Keratinocyte (primary cell): ENCODE measurements around the gene CALY.

Source experiments
- CTCF ChIP-seq, 3 experiments: IDR thresholded peaks in 1 of 3; conservative IDR thresholded peaks in 1 of 3; optimal IDR thresholded peaks in 1 of 3; 2 replicates in 2 of 3; 3 replicates in 1 of 3; pipeline versions ENCODE3 to v1.5.1; 2011; ENCODE audit warnings: low read length in 3 of 3, mild to moderate bottlenecking in 3 of 3, moderate library complexity in 2 of 3, control low read depth in 1 of 3, inconsistent platforms in 1 of 3; ENCODE audit not compliant: insufficient read depth in 2 of 3; ENCODE audit errors: extremely low read depth in 1 of 3
- EZH2 ChIP-seq: IDR thresholded peaks from one replicate; pipeline ENCODE4 v1.6.1; 2012; ENCODE audit warnings: inconsistent platforms, mild to moderate bottlenecking, low read length, moderate library complexity

DNA sequence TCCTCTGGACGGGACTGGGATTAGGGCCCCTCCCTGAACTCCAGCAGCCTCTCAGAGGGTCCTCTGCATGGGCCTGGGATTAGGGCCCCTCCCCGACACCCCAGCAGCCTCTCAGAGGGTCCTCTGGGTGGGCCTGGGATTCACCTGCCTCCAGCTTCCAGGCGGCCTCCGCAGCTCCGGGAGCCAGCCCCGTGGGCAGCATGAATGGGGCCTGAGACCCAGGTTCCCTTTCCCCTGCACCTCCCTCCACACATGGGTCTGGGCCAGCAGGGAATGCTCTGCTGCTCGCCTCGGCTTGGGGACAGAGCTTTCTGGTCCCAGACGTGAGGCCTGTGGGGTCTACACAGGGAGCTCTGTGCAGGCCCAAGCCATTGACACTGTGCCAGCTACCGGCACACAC lies 33.5 kb downstream of the CALY start:
- TF ChIP-seq CTCF (optimal IDR thresholded peaks at IDR 0.05 in 1 of 3, IDR thresholded peaks at IDR 0.05 in 1 of 3, conservative IDR thresholded peaks at IDR 0.05 in 1 of 3; ENCODE audit: extremely low read depth in 1 of 3, insufficient read depth in 2 of 3, low read length in 3 of 3): no peak
- TF ChIP-seq EZH2: no peak
